Fibroblast of lung (primary cell): ENCODE results near the gene ABCC6. TPM values are rescaled to one million over a fixed set of nuclear protein-coding genes. Genes with fewer than 3 reads are reported as not detected.
"Not testable (repeated sequence)": the region's sequence is repeated elsewhere in the genome, so short reads cannot be mapped to it uniquely, and the experiment has no call there.

Experiments
- DNase-seq, 2 donors: peaks; one replicate each; pipeline versions ENCODE4 v3.0.0 to v3.0.0-alpha.2; 2010; ENCODE audit warnings: low read depth in 2 of 2
- H2AFZ ChIP-seq: 2 replicates; pipeline ENCODE4 v1.5.1; 2012; ENCODE audit warnings: low read length, control low read depth, inconsistent platforms
- H3K27ac ChIP-seq: 2 replicates; pipeline ENCODE4 v1.5.1; 2011; ENCODE audit warnings: low read length, control low read depth; ENCODE audit not compliant: insufficient read depth
- H3K27me3 ChIP-seq: 2 replicates; pipeline ENCODE4 v1.5.1; 2011; ENCODE audit warnings: mild to moderate bottlenecking, low read length; ENCODE audit not compliant: control insufficient read depth, insufficient read depth
- H3K36me3 ChIP-seq: 2 replicates; pipeline ENCODE4 v1.5.1; 2011; ENCODE audit warnings: low read length; ENCODE audit not compliant: control insufficient read depth, insufficient read depth
- H3K4me1 ChIP-seq: 2 replicates; pipeline ENCODE4 v1.5.1; 2011; ENCODE audit warnings: low read length; ENCODE audit not compliant: control insufficient read depth, insufficient read depth; ENCODE audit errors: extremely low read depth
- H3K4me2 ChIP-seq: 2 replicates; pipeline ENCODE4 v1.5.1; 2011; ENCODE audit warnings: low read length, control low read depth; ENCODE audit not compliant: insufficient read depth; ENCODE audit errors: extremely low read depth
- H3K4me3 ChIP-seq, 4 experiments: fragments of 200-600 bp in 1 of 4; sonication (generic) in 1 of 4; replicated peaks in 1 of 4; 2 replicates each; pipeline ENCODE4 v1.5.1; 2011 to 2016; ENCODE audit warnings: low read length in 4 of 4, low read depth in 3 of 4, mild to moderate bottlenecking in 3 of 4, control low read depth in 2 of 4, inconsistent platforms in 1 of 4, mixed read lengths in 1 of 4; ENCODE audit not compliant: insufficient read depth in 1 of 4; ENCODE audit errors: control extremely low read depth in 1 of 4
- H3K79me2 ChIP-seq: 2 replicates; pipeline ENCODE4 v1.5.1; 2012; ENCODE audit warnings: mild to moderate bottlenecking, low read length, inconsistent platforms; ENCODE audit not compliant: control insufficient read depth, insufficient read depth
- H3K9ac ChIP-seq: 2 replicates; pipeline ENCODE4 v1.5.1; 2011; ENCODE audit warnings: mild to moderate bottlenecking, low read length, control low read depth; ENCODE audit not compliant: insufficient read depth
- H3K9me3 ChIP-seq: 2 replicates; pipeline ENCODE4 v1.5.1; 2012; ENCODE audit warnings: low read depth, low read length; ENCODE audit not compliant: control insufficient read depth, insufficient read depth
- H4K20me1 ChIP-seq: 2 replicates; pipeline ENCODE4 v1.5.1; 2011; ENCODE audit warnings: low read length; ENCODE audit not compliant: control insufficient read depth, insufficient read depth; ENCODE audit errors: extremely low read depth
- polyA plus RNA-seq, 2 donors: library from polyadenylated mRNA; depleted of rRNA in 1 of 2; stranded (reverse) in 1 of 2; unstranded in 1 of 2; fragments of >200 nt; gene quantifications; 2 replicates each; pipeline ENCODE4 v1.2.1, GENCODE V29; 2011 to 2012; ENCODE audit warnings: missing spikeins in 1 of 2
- total RNA-seq: library from RNA; depleted of rRNA; stranded (reverse); fragments of >200 nt; gene quantifications from 2 replicates; pipeline ENCODE4 v1.2.1, GENCODE V29; 2014

Gene ABCC6
- total and polyA plus RNA-seq, 2 donors (not counting 1 experiment from before 2014, with no cell fraction given) = 0.87 to 6.3 TPM

DNA sequence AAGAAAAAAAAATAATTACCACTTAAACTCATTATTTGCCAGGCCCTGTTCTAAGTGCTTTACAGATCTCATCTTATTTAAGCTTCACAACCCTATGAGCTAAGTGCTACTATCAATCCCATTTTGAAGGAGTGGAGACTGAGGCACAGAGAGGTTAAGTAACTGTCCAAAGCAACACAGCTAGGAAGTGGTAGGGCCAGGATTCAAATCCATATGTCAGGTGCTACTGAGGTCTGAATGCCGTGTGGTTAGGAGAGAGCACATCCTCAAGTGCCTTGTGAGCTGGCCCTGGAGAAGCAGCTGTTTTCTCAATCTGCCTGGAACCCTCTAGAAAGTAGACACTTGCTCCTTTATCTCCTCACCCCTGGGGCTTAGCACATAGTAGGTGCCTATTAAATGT, 11.9 kb downstream of the ABCC6 start:
- not testable (repeated sequence) for H3K4me3 ChIP-seq, H3K4me1 ChIP-seq, H3K79me2 ChIP-seq, H3K4me2 ChIP-seq, H3K9ac ChIP-seq, H4K20me1 ChIP-seq, H3K9me3 ChIP-seq, H3K27ac ChIP-seq, H2AFZ ChIP-seq, DNase-seq, H3K36me3 ChIP-seq, H3K27me3 ChIP-seq

DNA sequence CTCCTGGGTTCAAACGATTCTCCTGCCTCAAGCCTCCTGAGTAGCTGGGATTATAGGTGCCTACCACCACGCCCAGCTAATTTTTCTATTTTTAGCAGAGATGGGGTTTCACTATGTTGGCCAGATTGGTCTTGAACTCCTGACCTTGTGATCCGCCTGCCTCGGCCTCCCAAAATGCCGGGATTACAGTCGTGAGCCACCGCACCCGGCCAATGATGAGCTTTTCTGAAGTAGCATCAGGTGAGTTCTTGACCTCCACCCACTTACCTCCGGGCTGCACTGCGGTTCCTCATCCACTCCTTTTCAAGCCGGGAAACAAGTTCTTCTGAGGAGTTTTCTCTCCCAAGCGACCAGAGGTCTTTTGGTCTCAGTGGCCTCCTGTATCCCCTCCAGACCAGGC, 14.8 kb downstream of the ABCC6 start:
- not testable (repeated sequence) for H3K4me2 ChIP-seq, H3K4me1 ChIP-seq, H2AFZ ChIP-seq, H3K9ac ChIP-seq, H3K4me3 ChIP-seq, H3K79me2 ChIP-seq, H4K20me1 ChIP-seq, H3K27me3 ChIP-seq, H3K36me3 ChIP-seq, DNase-seq, H3K9me3 ChIP-seq, H3K27ac ChIP-seq

DNA sequence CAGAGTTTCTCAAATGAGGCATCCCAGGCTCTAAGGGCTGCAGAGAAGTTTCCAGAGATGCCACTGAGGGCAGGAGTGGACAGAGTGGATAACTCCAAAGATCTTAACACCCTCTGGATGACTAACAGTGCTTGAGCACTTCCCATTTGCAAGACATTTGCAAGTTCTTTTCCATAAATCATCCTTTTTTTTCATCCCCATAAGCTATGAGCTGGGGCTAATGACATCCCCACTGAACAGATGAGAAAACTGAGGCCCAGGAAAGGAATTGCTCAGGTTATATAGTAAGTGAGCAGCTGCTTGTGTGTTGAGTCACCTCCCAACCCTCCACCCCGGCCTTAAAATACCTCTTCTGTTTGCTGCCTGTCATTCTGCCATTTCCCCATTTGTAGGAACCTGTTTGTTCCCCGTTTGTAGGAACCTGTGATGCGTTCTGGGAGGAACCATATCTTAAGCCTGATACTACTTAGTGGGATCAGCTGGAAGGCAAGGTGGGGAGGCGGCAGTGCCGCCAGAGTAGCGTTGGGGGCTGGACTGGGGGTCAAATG, 15.4 kb downstream of the ABCC6 start:
- H3K27me3 ChIP-seq, H3K27ac ChIP-seq, H3K9ac ChIP-seq, H3K4me2 ChIP-seq, DNase-seq, H4K20me1 ChIP-seq, H2AFZ ChIP-seq, H3K9me3 ChIP-seq, H3K36me3 ChIP-seq, H3K4me3 ChIP-seq, H3K79me2 ChIP-seq, H3K4me1 ChIP-seq: not testable (repeated sequence)

DNA sequence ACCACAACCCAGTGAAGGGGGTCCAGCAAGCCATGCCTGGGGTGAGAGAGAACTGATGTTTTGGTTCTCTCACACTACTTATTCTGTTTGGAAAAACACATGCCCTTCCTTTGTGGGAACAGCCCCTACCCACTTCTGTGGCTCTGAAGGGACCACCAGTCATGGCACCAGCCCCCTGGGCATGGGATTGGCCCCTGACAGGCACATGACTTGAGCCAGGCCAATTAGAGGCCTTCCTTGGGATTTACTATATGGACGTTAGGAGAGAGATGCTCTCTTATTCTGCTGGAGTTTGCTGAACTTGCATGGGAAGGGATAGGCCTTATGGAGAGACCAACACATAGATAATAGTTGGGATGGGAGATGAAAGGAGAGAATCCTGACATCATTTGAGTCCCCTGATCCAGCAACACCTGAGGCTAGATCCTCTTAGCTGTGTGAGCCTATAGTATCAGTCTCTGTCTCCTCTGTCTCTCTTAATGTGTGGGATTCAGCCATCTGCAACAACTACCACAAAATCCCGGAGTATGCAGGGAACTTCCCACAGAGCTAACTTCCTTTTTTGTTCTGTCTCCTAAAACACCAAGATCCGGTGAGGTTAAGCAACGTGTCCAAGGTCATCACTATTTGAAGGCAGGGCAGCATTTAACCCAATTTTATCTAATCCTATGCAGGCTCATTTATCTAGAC, 16.1 kb downstream of the ABCC6 start:
- not testable (repeated sequence) for H2AFZ ChIP-seq, DNase-seq, H4K20me1 ChIP-seq, H3K9me3 ChIP-seq, H3K79me2 ChIP-seq, H3K27me3 ChIP-seq, H3K4me1 ChIP-seq, H3K36me3 ChIP-seq, H3K9ac ChIP-seq, H3K4me3 ChIP-seq, H3K4me2 ChIP-seq, H3K27ac ChIP-seq

DNA sequence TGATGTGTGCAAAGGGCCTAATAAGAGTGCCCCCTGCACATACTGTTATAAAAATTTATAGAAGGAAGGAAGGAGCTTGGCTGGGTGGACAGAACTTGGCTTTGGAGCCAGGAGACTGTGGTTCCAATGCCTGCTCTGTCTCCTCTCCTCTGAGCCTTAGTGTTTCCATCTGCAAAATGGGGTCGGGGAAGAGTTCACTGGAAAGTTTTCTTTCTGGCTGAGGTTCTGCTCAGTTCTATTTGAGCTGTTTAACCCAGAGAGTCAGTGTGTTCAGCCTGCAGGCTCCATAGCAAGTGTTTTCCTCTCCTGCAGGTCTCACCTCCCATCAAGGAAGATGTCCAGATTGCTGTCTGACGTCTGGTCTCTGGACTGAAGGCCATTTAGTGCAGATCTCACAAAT, 17.4 kb downstream of the ABCC6 start:
- H2AFZ ChIP-seq, H3K36me3 ChIP-seq, H3K27ac ChIP-seq, H3K9me3 ChIP-seq, H3K27me3 ChIP-seq, H3K4me3 ChIP-seq, H4K20me1 ChIP-seq, DNase-seq, H3K79me2 ChIP-seq, H3K4me1 ChIP-seq, H3K9ac ChIP-seq, H3K4me2 ChIP-seq: not testable (repeated sequence)

DNA sequence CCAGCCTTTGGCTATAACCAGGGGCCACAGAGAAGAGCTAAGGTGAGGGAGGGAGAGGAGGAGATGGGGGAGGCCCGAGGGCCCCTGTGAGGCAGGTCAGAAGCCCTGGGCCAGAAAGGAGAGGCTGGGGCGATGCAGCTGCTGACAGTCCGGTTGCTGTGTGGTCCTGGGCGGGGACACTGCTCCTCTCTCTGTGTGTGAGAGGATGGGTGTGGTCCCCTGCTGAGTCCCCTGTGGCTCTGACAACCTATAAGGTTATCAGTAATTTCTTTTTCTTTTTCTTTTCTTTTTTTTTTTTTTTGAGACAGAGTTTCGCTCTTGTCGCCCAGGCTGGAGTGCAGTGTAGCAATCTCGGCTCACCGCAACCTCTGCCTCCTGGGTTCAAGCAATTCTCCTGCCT, 18.7 kb downstream of the ABCC6 start:
- H4K20me1 ChIP-seq, H3K36me3 ChIP-seq, H3K4me3 ChIP-seq, H3K27me3 ChIP-seq, H3K4me1 ChIP-seq, H2AFZ ChIP-seq, H3K27ac ChIP-seq, H3K4me2 ChIP-seq, H3K79me2 ChIP-seq, H3K9ac ChIP-seq, H3K9me3 ChIP-seq, DNase-seq: not testable (repeated sequence)

DNA sequence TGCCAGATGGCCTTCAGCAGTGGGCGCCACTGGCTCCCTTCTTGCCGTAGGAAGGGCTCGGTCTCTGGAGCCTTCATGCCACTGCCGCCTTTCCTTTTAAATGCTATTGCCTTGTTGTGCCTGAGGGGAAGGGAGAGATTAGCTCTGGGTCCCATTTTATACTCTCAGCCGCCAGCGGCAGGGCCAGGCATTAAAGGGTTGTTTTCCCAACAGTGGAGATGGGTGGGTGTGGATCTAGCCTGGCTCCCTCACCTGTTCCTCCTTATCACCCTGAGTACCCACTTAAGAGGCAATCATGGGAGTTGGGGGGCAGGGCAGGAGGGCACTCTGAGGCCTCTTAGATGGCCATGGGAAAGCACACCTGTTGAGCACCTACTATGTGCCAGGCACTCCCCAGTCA, 19.8 kb downstream of the ABCC6 start:
- H3K4me2 ChIP-seq, H3K79me2 ChIP-seq, H3K4me3 ChIP-seq, H3K4me1 ChIP-seq, H2AFZ ChIP-seq, H3K27ac ChIP-seq, DNase-seq, H3K36me3 ChIP-seq, H3K27me3 ChIP-seq, H4K20me1 ChIP-seq, H3K9me3 ChIP-seq, H3K9ac ChIP-seq: not testable (repeated sequence)
